Stimulated activated CD4-positive, alpha-beta T cell treated with anti-CD3 and anti-CD28 coated beads, TNF-alpha, amount 100 ng/mL, for 24 hours (primary cell): ENCODE results near the gene CCL4.
A peak's percentile ranks its signal among the peaks of the same experiment; 100 is the strongest.

Source experiments
- DNase-seq, 3 experiments: peaks; one replicate each; pipeline ENCODE4 v3.0.0-alpha.2; 2020; ENCODE audit warnings: low read depth in 3 of 3

The CCL4 gene

DNA sequence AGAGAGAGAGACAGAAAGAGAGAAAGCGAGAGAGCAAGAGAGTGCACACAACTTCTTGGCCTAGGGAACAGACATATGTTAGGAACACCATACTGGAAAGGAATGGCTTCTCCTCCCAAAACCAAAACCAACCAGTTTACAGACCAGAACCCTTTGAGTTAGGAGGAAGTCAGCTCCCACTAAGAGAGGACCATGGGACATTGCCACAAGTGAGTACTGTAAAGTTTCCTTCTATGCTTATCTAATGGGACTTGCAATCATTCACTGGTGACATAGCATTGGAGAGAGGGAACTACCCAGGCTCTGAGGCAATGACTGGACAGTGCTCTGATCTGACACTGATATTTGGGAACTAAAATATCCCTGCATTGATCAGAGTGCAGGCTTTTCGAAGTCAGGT, 40.4 kb downstream of the CCL4 start:
- DNase-seq, result no peak

DNA sequence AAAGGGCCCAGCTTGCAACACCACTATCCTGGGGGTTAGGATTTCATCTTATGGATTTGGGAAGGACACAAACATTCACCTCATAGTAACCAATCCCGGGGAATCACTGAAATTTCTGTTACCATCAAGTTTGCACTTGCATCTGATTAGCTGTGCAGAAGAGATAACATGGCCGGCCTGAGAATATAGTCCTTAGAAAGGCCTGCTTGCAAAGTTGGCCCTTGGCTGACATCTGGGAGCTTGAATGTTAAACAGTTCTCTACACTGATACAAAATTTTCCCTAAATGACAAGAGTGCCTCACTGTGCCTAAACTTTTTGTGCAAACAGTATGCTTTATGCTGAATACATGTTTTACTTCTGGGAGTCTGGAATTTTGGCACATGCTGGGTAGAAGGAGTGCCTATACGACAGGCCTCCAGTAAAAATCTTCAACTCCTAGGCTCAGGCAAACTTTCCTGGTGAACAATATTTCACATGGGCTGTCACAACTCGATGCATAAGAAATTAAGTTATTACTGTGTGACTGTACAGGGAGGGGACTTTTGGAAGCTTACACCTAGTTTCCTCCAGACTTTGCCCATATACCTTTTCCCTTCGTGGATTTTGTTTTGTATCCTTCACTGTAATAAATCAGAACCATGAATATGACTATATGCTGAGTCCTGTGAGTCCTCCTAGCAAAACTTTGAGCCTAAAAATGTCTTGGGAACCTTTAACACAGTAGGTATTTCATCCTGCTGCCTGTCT, 41.5 kb downstream of the CCL4 start:
- no peak for DNase-seq

DNA sequence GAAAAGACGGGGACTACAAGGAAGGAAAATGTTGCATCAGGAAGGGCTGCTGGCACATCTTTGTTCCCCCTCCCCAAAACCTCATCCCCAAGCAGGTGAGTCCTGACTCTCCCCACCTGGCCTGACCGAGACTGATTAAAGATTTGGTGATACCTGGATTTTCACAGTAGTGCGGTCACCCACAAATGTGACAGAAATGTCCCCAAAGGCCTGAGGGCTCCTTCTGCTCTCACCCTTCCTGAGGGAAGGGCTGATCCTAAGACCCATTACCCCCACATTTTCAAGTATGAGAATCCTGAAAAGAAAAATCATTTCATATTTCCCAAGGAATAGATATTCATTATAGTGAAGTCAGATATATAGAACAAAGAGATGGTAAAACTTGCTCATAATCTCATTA, 44.0 kb downstream of the CCL4 start:
- DNase-seq, result no peak

DNA sequence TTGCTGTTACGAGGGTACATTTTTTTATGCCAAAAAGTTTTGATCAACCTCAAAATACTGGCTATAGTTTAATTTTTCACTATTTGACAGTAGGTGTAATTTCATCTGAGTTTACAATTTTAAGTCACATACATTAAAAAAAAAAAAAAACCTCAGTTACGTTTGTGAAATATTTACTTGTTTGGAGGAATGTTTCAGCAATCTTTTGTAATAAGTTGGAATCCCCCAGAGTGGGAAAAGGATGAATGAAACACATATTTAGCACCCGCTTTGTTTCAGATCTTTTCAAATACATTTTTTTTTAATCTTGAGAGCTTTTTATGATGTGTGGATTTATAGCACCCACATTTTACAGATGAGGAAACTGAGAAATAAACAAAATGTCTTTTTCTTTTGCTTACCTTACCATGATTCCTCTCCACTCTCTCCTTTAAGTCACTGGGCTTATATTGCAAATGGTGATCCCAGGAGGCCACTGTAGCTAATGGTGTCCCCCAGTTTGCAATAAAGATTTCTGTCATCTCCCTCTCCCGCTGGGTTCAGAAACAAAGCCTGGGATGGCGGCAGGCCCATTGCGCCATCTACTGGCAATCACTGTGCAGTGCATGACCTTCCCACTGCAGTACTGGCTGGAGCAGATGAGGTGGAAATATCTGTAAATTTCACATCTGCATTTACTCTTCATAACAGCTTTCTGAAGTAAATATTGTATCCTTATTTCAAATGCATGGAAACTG, 45.1 kb downstream of the CCL4 start:
- DNase-seq, result peak; percentile 40 to 63 (median 53)

DNA sequence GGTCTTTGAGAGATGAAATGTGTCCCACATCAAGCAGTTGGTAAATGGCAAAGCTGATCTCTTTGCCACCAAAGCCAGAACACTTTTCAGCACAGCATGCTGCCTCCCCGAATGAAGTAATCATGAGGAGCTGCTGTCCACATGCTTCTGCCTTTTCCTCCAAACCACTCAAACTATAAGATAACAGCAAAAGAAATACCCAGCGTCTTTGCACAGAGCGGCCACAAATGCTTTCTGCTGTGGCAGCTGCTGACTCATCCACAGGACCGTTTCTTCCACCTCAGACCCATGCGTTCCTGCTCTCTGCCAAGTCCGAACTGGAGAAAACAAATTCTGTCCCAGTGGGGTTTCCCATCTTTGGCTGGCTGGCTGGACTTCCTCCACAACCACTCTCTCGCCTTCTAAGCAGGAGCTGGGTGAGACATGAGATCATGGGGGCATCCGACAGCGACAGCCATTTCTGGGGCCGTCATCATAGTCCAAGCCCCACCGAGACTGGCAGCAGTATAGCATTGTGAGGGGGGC, 45.7 kb downstream of the CCL4 start:
- peak in 1 of 3 experiments; percentile 3 for DNase-seq

DNA sequence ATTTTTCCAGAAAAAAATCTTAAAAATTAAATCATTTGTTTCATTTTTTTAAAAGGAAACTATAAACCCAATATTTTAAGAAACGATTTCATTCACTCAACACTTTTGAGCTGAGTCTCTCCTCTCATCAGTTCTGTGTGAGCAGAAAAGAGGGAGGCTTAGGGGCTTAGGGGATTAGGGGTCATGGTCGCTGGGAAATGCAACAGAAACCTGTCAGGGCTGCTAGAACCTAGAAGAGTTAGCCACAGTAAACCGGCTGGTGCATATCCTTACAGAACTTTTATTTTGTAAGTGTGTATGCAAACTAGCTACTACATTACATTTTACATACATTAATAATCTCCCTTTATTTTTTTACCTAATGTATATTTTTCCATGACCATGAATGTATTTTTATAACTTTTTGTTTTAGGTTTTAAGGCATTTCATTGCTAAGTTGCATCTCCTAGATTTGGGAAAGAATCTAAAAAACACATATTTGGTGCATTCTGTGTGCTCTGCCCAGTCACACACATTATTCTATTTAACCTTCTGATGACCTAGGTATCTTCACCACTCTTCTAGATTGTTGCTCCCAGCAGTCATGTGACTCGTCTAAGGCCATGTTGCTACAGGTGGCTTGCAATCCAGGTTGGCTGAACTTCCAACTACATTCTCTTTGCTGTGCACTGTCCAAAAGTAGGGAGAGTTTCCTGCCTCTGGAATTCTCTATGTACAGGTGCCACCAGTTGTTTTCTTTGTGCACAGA, 48.4 kb downstream of the CCL4 start:
- DNase-seq, result no peak

DNA sequence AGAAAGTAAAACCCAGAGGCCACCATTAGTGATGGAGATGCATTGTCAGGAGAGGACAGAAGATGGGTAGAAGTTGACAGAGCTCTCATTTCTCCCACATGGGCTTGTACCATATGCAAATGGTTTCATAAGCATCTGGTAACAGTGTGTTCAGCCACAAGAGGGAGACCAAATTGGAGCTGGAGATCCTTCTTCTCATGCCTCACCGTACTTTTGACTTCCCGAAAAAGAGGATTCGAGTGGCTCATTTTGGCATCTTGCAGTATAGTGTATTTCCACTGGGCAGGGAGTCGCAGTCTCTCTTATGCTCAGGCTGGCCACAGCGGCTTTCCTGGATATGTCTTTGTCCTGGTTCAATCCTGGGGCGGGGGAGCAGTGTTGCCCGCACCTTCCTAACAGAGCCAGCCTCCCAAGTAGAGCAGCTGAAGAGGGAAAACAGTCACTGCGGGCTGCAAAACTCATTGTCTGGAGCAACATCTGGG, 49.1 kb downstream of the CCL4 start:
- no peak for DNase-seq

GRCh38 chr17:36153895-36154610, 50.4 kb downstream of the CCL4 start:
- DNase-seq, result no peak
